ENCODE results near the gene AMIGO3.

The AMIGO3 gene

GRCh38 chr3:49747792-49748480, 28.5 kb upstream of the AMIGO3 start:
- Histone ChIP-seq H3K27ac (replicated peaks) (no peak overlapping the region), H3K4me3 (replicated peaks; ENCODE audit: insufficient read depth, low read length) (no peak overlapping the region), H3K27me3 (ENCODE audit: insufficient read depth, poor library complexity, severe bottlenecking) (no peaks in the 10 kb centered on the region)
- TF ChIP-seq GABPA (IDR thresholded peaks at IDR 0.05; ENCODE audit: low read depth) (no peak), POLR2AphosphoS5 (IDR thresholded peaks at IDR 0.05; ENCODE audit: low read depth) (no peak), CTCF (IDR thresholded peaks at IDR 0.05; ENCODE audit: insufficient read depth, low read length) (no peak), REST (IDR thresholded peaks at IDR 0.05; ENCODE audit: insufficient replicate concordance, low read depth) (no peak), SPI1 (IDR thresholded peaks at IDR 0.05; ENCODE audit: borderline replicate concordance, low read depth) (no peak)
- DNase-seq (ENCODE audit: low read depth in 1 of 2, low spot score in 1 of 2), result no peak

GRCh38 chr3:49745986-49746385, 26.5 kb upstream of the AMIGO3 start:
- DNase-seq (ENCODE audit: low read depth in 1 of 2, low spot score in 1 of 2), result no peak
- Histone ChIP-seq H3K27me3 (ENCODE audit: insufficient read depth, poor library complexity, severe bottlenecking) (no peaks in the 10 kb centered on the region), H3K4me3 (replicated peaks; ENCODE audit: insufficient read depth, low read length) (no peak overlapping the region), H3K27ac (replicated peaks) (no peak overlapping the region)
- TF ChIP-seq REST (IDR thresholded peaks at IDR 0.05; ENCODE audit: insufficient replicate concordance, low read depth) (no peak), CTCF (IDR thresholded peaks at IDR 0.05; ENCODE audit: insufficient read depth, low read length) (no peak), POLR2AphosphoS5 (IDR thresholded peaks at IDR 0.05; ENCODE audit: low read depth) (no peak), GABPA (IDR thresholded peaks at IDR 0.05; ENCODE audit: low read depth) (no peak)

DNA sequence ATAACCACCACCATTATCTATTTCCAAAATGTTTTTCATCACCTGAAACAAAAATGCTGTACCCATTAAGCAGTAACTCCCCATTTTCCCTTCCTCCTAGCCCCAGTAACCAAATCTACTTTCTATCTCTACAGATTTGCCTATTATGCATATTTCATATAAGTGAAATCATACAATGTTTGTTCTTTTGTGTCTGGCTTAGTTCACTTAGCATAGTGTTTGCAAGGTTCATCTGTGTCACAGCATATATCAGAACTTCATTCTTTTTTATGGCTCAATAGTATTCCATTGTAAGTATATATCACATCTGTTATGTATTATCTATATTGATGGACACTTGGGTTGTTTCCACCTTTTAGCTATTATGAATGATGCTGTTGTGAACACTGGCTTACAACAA, 20.9 kb upstream of the AMIGO3 start:
- Histone ChIP-seq H3K27me3 (ENCODE audit: insufficient read depth, poor library complexity, severe bottlenecking) (no peaks in the 10 kb centered on the region), H3K4me3 (replicated peaks; ENCODE audit: insufficient read depth, low read length) (no peak overlapping the region), H3K27ac (replicated peaks) (no peak overlapping the region)
- TF ChIP-seq POLR2AphosphoS5 (IDR thresholded peaks at IDR 0.05; ENCODE audit: low read depth) (no peak), CTCF (IDR thresholded peaks at IDR 0.05; ENCODE audit: insufficient read depth, low read length) (no peak), REST (IDR thresholded peaks at IDR 0.05; ENCODE audit: insufficient replicate concordance, low read depth) (no peak), SPI1 (IDR thresholded peaks at IDR 0.05; ENCODE audit: borderline replicate concordance, low read depth) (no peak), GABPA (IDR thresholded peaks at IDR 0.05; ENCODE audit: low read depth) (no peak)
- DNase-seq (ENCODE audit: low read depth in 1 of 2, low spot score in 1 of 2), result no peak

Data from HL-60 (cell line).